Astrocyte (in vitro differentiated cells and primary cell): ENCODE results near the gene NID2.

Source experiments
- CTCF ChIP-seq: IDR thresholded peaks from 2 replicates; pipeline ENCODE4 v1.5.1; 2011; ENCODE audit warnings: low read depth, mild to moderate bottlenecking, inconsistent platforms, low read length, moderate library complexity; ENCODE audit not compliant: insufficient read depth
- EZH2 ChIP-seq: IDR thresholded peaks from 2 replicates; pipeline ENCODE4 v1.6.1; 2012; ENCODE audit warnings: mild to moderate bottlenecking, low read length, inconsistent platforms; ENCODE audit not compliant: insufficient read depth

- no peak for TF ChIP-seq EZH2
- TF ChIP-seq CTCF: no peak
Measured at GRCh38 chr14:52115286-52115685, 46.4 kb upstream of the NID2 start.
